CD4-positive, alpha-beta memory T cell (primary cell): ENCODE data around the gene PLCL1. TPM values are rescaled to one million over a fixed set of nuclear protein-coding genes. Genes with fewer than 3 reads are reported as not detected.
"Not testable (repeated sequence)": the region's sequence is repeated elsewhere in the genome, so short reads cannot be mapped to it uniquely, and the experiment has no call there.

Source experiments
- CTCF ChIA-PET: fragments of 350-600 bp; sonication (Branson Sonifier 250); formaldehyde crosslinking; loops from one replicate; lab custom pipeline; 2021; ENCODE audit warnings: inconsistent platforms; ENCODE audit not compliant: partially characterized antibody; lab: Charles Lee
- POLR2A ChIA-PET: fragments of 350-600 bp; sonication (Branson Sonifier 250); formaldehyde crosslinking; loops from one replicate; lab custom pipeline; 2021; ENCODE audit not compliant: partially characterized antibody; lab: Charles Lee
- DNase-seq, 5 donors: peaks; one replicate each; pipeline versions ENCODE4 v3.0.0 to v3.0.0-alpha.2; 2020 to 2022; ENCODE audit warnings: mixed read lengths in 1 of 5
- H3K27ac ChIP-seq: one replicate; pipeline ENCODE4 v1.7.0; 2013; ENCODE audit warnings: low read depth, low read length
- H3K27me3 ChIP-seq: 2 replicates; pipeline ENCODE4 v1.7.0; 2013; ENCODE audit warnings: mild to moderate bottlenecking, low read length, moderate library complexity; ENCODE audit not compliant: insufficient read depth
- H3K36me3 ChIP-seq: 2 replicates; pipeline ENCODE4 v1.7.0; 2013; ENCODE audit warnings: mild to moderate bottlenecking, low read length, moderate library complexity; ENCODE audit not compliant: insufficient read depth
- H3K4me1 ChIP-seq: 2 replicates; pipeline ENCODE4 v1.7.0; 2013; ENCODE audit warnings: mild to moderate bottlenecking, low read length, moderate library complexity; ENCODE audit not compliant: insufficient read depth
- H3K4me3 ChIP-seq, 2 donors: one replicate each; pipeline ENCODE4 v1.7.0; 2013; ENCODE audit warnings: low read length in 2 of 2, mild to moderate bottlenecking in 1 of 2
- H3K9me3 ChIP-seq, 2 donors: one replicate each; pipeline ENCODE4 v1.7.0; 2013; ENCODE audit warnings: low read length in 2 of 2, control low read depth in 1 of 2; ENCODE audit not compliant: control insufficient read depth in 1 of 2
- H3K27ac Mint-ChIP-seq, 7 donors: one replicate each; pipeline ENCODE4 v1.8.0; 2020 to 2021; ENCODE audit warnings: mixed read lengths in 7 of 7, mild to moderate bottlenecking in 6 of 7, inconsistent platforms in 3 of 7, moderate library complexity in 3 of 7
- H3K27me3 Mint-ChIP-seq, 2 donors: one replicate each; pipeline ENCODE4 v1.8.0; 2020 to 2021; ENCODE audit warnings: mixed read lengths in 2 of 2
- H3K36me3 Mint-ChIP-seq, 2 donors: one replicate each; pipeline ENCODE4 v1.8.0; 2020 to 2021; ENCODE audit warnings: mixed read lengths in 2 of 2, inconsistent platforms in 1 of 2, mild to moderate bottlenecking in 1 of 2
- H3K4me1 Mint-ChIP-seq, 4 donors: one replicate each; pipeline ENCODE4 v1.8.0; 2020 to 2021; ENCODE audit warnings: mixed read lengths in 4 of 4, mild to moderate bottlenecking in 1 of 4
- H3K4me3 Mint-ChIP-seq, 8 donors: one replicate each; pipeline ENCODE4 v1.8.0; 2020 to 2021; ENCODE audit warnings: mixed read lengths in 8 of 8, mild to moderate bottlenecking in 7 of 8, moderate library complexity in 6 of 8, inconsistent platforms in 3 of 8
- H3K9me3 Mint-ChIP-seq, 8 donors: one replicate each; pipeline ENCODE4 v1.8.0; 2020 to 2021; ENCODE audit warnings: mixed read lengths in 8 of 8, mild to moderate bottlenecking in 5 of 8, inconsistent platforms in 3 of 8, moderate library complexity in 1 of 8
- intact Hi-C: fragments of 100-400 bp; cut with micrococcal nuclease; formaldehyde crosslinking; loops from one replicate; pipeline ENCODE4 v1.15.1; 2023
- polyA plus RNA-seq, 2 donors: library from polyadenylated mRNA; unstranded; fragments of 300-500 nt; fragmentation: Illumina TruSeq; gene quantifications; one replicate each; pipeline ENCODE4 v1.2.3, GENCODE V29; 2021
- total RNA-seq, 2 experiments: library from RNA; stranded (reverse); gene quantifications; one replicate each; pipeline ENCODE4 v1.2.3, GENCODE V29; 2021

Gene PLCL1
- total and polyA plus RNA-seq, 4 experiments from 2014 or later: 5.5 to 17.6 (median 12.4) TPM

DNA sequence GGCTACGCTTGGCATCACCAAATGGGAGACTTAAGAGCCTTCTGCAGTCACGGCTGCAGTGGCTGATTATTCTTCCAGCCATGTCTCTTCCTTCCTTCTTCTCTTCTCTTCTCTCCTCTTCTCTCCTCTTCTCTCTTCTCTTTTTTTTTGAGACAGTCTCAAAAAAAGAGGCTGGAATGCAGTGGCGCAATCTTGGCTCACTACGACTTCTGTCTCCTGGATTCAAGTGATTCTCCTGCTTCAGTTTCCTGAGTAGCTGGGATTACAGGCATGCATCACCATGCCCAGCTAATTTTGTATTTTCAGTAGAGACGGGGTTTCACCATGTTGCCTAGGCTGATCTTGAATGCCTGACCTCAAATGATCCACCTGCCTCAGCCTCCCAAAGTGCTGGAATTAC, 225.2 kb downstream of the PLCL1 start:
- H3K9me3 Mint-ChIP-seq, H3K36me3 Mint-ChIP-seq, H3K4me3 Mint-ChIP-seq, H3K27me3 Mint-ChIP-seq, POLR2A ChIA-PET, H3K9me3 ChIP-seq, H3K27ac Mint-ChIP-seq, DNase-seq, H3K27me3 ChIP-seq, H3K36me3 ChIP-seq, CTCF ChIA-PET, H3K4me3 ChIP-seq, H3K27ac ChIP-seq, H3K4me1 ChIP-seq, intact Hi-C loops: not testable (repeated sequence)
- peaks cover 6 to 26% (median 10%) of the 10 kb centered on the region in 4 donors for H3K4me1 Mint-ChIP-seq

DNA sequence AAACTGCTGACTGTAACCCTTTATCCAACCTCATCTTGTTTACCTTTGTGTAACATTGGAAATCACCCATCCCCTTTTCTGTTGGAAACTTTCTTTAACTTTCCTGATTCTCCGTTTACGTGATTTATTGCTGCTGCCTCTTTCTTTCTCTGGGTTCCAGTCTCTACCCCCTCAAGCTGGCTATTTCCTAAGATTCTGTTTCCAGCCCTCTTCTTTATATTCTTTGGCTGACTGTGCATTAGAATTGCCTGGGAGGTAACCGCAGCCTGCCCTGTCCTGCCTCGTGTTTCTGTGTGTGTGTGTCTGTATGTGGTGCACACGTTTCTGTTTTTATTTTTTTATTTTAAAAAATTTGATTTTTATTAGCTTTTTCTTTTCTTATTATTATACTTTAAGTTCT, 229.2 kb downstream of the PLCL1 start:
- Mint-ChIP-seq H3K36me3 (no peaks in the 10 kb centered on the region), H3K4me1 (peaks cover 6 to 35% (median 12%) of the 10 kb centered on the region in 4 donors), H3K9me3 (peaks cover 0 to 1% (median 0%) of the 10 kb centered on the region in 8 donors), H3K27ac (no peak overlapping the region), H3K4me3 (no peak overlapping the region), H3K27me3 (no peaks in the 10 kb centered on the region)
- ChIA-PET CTCF (no interaction called here), POLR2A (no interaction called here)
- Histone ChIP-seq H3K4me1 (no peaks in the 10 kb centered on the region), H3K27me3 (no peaks in the 10 kb centered on the region), H3K9me3 (no peaks in the 10 kb centered on the region), H3K27ac (no peak overlapping the region), H3K36me3 (no peaks in the 10 kb centered on the region), H3K4me3 (no peak overlapping the region)
- intact Hi-C loops: no loop called here
- DNase-seq: no peak

DNA sequence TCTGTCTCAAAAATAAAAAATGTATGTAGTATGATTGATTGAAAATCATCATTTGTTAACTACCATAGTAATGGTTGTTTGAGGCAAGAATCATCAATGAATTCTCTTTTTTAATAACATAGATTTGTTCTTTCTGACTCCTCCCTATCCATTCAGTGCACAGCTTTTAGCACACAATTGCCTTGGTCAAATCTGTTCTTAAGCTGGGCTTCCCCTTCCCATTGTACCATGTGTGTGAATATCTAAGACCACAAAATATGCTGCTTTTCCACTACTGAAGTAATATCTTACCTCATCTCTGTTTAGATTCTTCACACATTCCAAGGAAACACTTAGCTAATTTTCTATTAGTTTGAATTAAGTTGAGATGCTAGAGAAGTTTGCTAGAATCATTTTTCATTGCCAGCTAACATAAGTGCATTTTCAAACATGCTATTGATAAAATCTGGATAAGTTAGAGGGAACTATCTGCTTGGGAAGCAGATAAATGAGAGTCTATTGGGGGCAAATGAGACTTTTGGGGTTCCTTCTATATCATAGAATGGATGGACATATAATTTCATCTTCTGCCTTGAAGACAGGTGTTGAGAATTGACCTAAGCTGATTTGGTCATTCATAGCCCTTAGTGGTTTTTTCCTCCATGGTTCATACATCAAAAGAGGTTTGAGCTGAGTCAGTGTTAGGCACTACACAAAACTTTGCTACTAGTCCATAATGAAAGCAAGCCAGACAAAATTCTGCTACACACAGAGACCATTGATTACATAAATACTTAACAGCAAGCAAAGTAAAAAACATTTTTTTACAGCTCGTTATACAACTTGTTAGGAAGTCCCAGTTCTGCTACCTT, 231.9 kb downstream of the PLCL1 start:
- Mint-ChIP-seq H3K9me3 (no peaks in the 10 kb centered on the region), H3K27ac (peak overlapping the region in 1 of 7 donors; percentile 32), H3K27me3 (no peaks in the 10 kb centered on the region), H3K36me3 (no peaks in the 10 kb centered on the region), H3K4me3 (no peak overlapping the region), H3K4me1 (peaks cover 10 to 25% (median 16%) of the 10 kb centered on the region in 4 donors)
- Histone ChIP-seq H3K4me1 (peaks cover 8% of the 10 kb centered on the region), H3K27me3 (no peaks in the 10 kb centered on the region), H3K36me3 (no peaks in the 10 kb centered on the region), H3K4me3 (no peak overlapping the region), H3K9me3 (no peaks in the 10 kb centered on the region), H3K27ac (no peak overlapping the region)
- ChIA-PET POLR2A (no interaction called here), CTCF (no interaction called here)
- DNase-seq: no peak
- intact Hi-C loops: no loop called here

DNA sequence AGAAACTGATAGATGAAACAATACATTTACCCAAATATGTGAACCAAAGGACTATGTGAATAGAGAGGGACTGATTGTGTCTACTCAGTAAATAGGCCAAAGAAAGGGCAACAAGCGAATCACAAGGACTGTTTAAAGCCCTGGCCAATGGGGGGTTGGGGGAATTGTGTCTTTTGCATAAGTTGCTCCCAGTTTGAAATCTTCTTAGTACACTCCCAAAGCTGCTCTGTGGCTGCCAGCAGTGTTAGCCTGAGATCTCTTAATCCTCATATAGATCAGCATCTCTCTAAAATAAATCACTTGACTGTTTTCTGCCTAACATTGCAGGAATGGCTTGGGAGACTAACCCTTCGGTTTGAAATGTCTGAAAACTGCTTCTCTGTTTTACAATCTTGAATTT, 236.4 kb downstream of the PLCL1 start:
- ChIA-PET POLR2A (no interaction called here), CTCF (no interaction called here)
- intact Hi-C loops: loop anchor here (5.0 kb wide), 1 partner anchor 34 kb away; no protein-coding TSS in a partner anchor
- Histone ChIP-seq H3K4me1 (peaks cover 31% of the 10 kb centered on the region), H3K27ac (no peak overlapping the region), H3K36me3 (no peaks in the 10 kb centered on the region), H3K9me3 (no peaks in the 10 kb centered on the region), H3K4me3 (no peak overlapping the region), H3K27me3 (no peaks in the 10 kb centered on the region)
- H3K27me3 Mint-ChIP-seq: no peaks in the 10 kb centered on the region
- no peaks in the 10 kb centered on the region for H3K9me3 Mint-ChIP-seq
- DNase-seq: no peak
- H3K4me3 Mint-ChIP-seq: no peak overlapping the region
- no peaks in the 10 kb centered on the region for H3K36me3 Mint-ChIP-seq
- peak overlapping the region in 1 of 7 donors; percentile 50 for H3K27ac Mint-ChIP-seq
- peaks cover 13 to 20% (median 15%) of the 10 kb centered on the region in 4 donors for H3K4me1 Mint-ChIP-seq

DNA sequence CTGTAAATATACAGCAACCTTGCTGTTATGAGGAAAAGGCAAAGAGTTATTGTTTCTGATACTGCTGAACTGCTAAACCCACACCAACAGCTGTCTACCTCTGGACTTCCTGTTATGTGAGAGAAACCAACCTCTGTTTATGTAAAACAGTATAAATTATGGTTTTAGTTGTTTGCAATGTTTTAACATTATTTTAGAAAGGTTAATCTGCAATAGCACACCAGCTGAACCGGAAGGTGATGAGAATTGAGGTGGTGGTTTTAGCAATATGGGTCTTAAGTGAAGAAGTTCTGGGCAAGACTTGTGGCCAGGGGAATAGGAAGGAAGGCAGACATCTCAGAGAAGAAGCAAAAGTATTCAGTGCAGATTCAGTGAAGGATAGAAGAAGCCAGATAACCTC, 237.8 kb downstream of the PLCL1 start:
- no peaks in the 10 kb centered on the region for H3K36me3 ChIP-seq
- peak in 4 of 5 donors; percentile 18 to 35 (median 28) for DNase-seq
- peaks cover 31% of the 10 kb centered on the region for H3K4me1 ChIP-seq
- H3K27ac ChIP-seq: no peak overlapping the region
- no peak overlapping the region for H3K4me3 Mint-ChIP-seq
- H3K9me3 Mint-ChIP-seq: peaks cover 0 to 1% (median 0%) of the 10 kb centered on the region in 8 donors
- peaks cover 10 to 21% (median 14%) of the 10 kb centered on the region in 4 donors for H3K4me1 Mint-ChIP-seq
- H3K4me3 ChIP-seq: no peak overlapping the region
- no peak overlapping the region for H3K27ac Mint-ChIP-seq
- H3K27me3 ChIP-seq: no peaks in the 10 kb centered on the region
- no peaks in the 10 kb centered on the region for H3K36me3 Mint-ChIP-seq
- H3K9me3 ChIP-seq: no peaks in the 10 kb centered on the region
- CTCF ChIA-PET: no interaction called here
- H3K27me3 Mint-ChIP-seq: no peaks in the 10 kb centered on the region
- POLR2A ChIA-PET: interaction anchor here (1.3 kb wide), 1 partner anchor 12 kb away, joined by 3 read pairs; no protein-coding TSS in a partner anchor
- intact Hi-C loops: loop anchor here (5.0 kb wide), 1 partner anchor 35 kb away; no protein-coding TSS in a partner anchor

DNA sequence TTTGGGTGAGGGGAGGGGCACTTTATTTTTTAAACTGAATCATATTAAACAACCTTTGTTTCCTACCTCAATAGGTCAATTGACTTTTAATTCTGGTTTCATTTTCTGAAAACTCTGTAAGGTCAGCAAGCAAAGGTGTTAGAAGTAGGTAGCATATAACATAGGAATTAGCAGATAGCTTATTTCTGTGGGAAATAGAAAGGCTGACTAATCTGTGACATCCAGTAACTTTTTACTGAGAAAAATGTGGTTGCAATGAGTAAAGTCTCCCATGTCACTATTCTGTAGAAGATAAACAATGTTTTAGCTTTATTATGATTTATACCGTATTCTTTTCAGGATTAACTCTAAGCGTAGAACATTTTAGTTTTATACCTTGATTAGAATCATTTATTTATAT, 240.4 kb downstream of the PLCL1 start:
- intact Hi-C loops: loop anchor here (5.0 kb wide), 1 partner anchor 37 kb away; no protein-coding TSS in a partner anchor
- Mint-ChIP-seq H3K36me3 (peaks cover 0 to 5% of the 10 kb centered on the region in 2 donors), H3K4me3 (peak overlapping the region in 1 of 8 donors; percentile 5), H3K27ac (no peak overlapping the region), H3K9me3 (peaks cover 0 to 1% (median 0%) of the 10 kb centered on the region in 8 donors), H3K4me1 (peaks cover 8 to 18% (median 13%) of the 10 kb centered on the region in 4 donors), H3K27me3 (no peaks in the 10 kb centered on the region)
- no peak for DNase-seq
- H3K9me3 ChIP-seq: no peaks in the 10 kb centered on the region
- POLR2A ChIA-PET: no interaction called here
- no peak overlapping the region for H3K4me3 ChIP-seq
- CTCF ChIA-PET: no interaction called here
- H3K4me1 ChIP-seq: peaks cover 31% of the 10 kb centered on the region
- no peaks in the 10 kb centered on the region for H3K27me3 ChIP-seq
- H3K27ac ChIP-seq: no peak overlapping the region
- H3K36me3 ChIP-seq: no peaks in the 10 kb centered on the region

DNA sequence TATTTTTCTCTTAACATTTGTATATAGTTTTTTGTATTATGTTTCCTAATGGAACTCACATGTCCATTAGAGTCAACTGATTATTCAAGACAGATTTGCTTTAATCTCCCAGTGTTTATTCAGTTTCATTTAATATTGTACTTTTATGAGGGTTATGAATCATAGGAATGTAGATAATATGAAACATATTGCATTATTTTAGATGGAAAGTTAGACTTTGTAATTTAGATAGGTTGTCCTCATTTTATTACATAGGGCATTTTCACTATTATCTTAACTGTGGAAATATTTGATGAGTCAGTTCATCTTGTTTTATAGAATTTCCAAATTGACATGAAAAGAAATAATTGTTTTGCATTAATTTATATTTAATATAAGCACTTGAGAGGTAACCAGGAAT, 240.8 kb downstream of the PLCL1 start:
- Mint-ChIP-seq H3K9me3 (peaks cover 0 to 1% (median 0%) of the 10 kb centered on the region in 8 donors), H3K4me3 (no peak overlapping the region), H3K27me3 (no peaks in the 10 kb centered on the region), H3K4me1 (peaks cover 3 to 15% (median 11%) of the 10 kb centered on the region in 4 donors), H3K36me3 (peaks cover 0 to 5% of the 10 kb centered on the region in 2 donors), H3K27ac (no peak overlapping the region)
- Histone ChIP-seq H3K36me3 (no peaks in the 10 kb centered on the region), H3K27me3 (no peaks in the 10 kb centered on the region), H3K4me1 (peaks cover 31% of the 10 kb centered on the region), H3K4me3 (no peak overlapping the region), H3K27ac (no peak overlapping the region), H3K9me3 (no peaks in the 10 kb centered on the region)
- POLR2A ChIA-PET: no interaction called here
- no peak for DNase-seq
- CTCF ChIA-PET: no interaction called here
- intact Hi-C loops: no loop called here
